Right atrium auricular region (tissue), 2 donors: ENCODE data around the gene FAM131A. TPM values are rescaled to one million over a fixed set of nuclear protein-coding genes. Genes with fewer than 3 reads are reported as not detected.

Experiments
- DNase-seq: peaks from one replicate; pipeline ENCODE4 v3.0.0-alpha.2; 2019; ENCODE audit warnings: low spot score
- H3K27ac ChIP-seq, 2 donors: fragments of 200-600 bp; sonication (generic); 1 replicate in 1 of 2; 2 replicates in 1 of 2; pipeline ENCODE4 v1.5.1; 2016 to 2019
- H3K27me3 ChIP-seq, 2 donors: fragments of 200-600 bp; sonication (generic); one replicate each; pipeline versions ENCODE4 v1.5.1 to v1.6.0; 2017 to 2019
- H3K36me3 ChIP-seq: fragments of 200-600 bp; sonication (generic); one replicate; pipeline ENCODE4 v1.5.1; 2016
- H3K4me1 ChIP-seq, 2 donors: fragments of 200-600 bp; sonication (generic); one replicate each; pipeline versions ENCODE4 v1.5.1 to v1.6.0; 2017 to 2019
- H3K4me3 ChIP-seq, 2 donors: fragments of 200-600 bp; sonication (generic); 1 replicate in 1 of 2; 2 replicates in 1 of 2; pipeline ENCODE4 v1.5.1; 2017 to 2019; ENCODE audit warnings: mild to moderate bottlenecking in 1 of 2, moderate library complexity in 1 of 2
- H3K9me3 ChIP-seq, 2 donors: fragments of 200-600 bp; sonication (generic); one replicate each; pipeline ENCODE4 v1.5.1; 2019
- total RNA-seq, 2 donors: library from RNA; depleted of rRNA; stranded (reverse); fragments of >200 nt; gene quantifications; one replicate each; pipeline ENCODE4 v1.1.0, GENCODE V29; 2016
- TF ChIP-seq, protein P1 (sequence below), 2 donors: fragments of 200-600 bp; sonication (generic); IDR thresholded peaks; one replicate each; pipeline ENCODE4 v1.5.1; 2019; ENCODE audit warnings: antibody characterized with exemption in 2 of 2

FAM131A gene
- total RNA-seq, 2 donors from 2014 or later, result 33.7 to 45.8 TPM

GRCh38 chr3:184333700-184334099, 3.7 kb upstream of the FAM131A start:
- Histone ChIP-seq H3K9me3 (no peaks in the 10 kb centered on the region), H3K27ac (peak overlapping the region in 1 of 2 donors; percentile 14), H3K36me3 (peaks cover 69% of the 10 kb centered on the region), H3K27me3 (no peaks in the 10 kb centered on the region), H3K4me3 (no peak overlapping the region), H3K4me1 (peaks cover 0 to 47% of the 10 kb centered on the region in 2 donors)
- TF ChIP-seq, protein P1, sequence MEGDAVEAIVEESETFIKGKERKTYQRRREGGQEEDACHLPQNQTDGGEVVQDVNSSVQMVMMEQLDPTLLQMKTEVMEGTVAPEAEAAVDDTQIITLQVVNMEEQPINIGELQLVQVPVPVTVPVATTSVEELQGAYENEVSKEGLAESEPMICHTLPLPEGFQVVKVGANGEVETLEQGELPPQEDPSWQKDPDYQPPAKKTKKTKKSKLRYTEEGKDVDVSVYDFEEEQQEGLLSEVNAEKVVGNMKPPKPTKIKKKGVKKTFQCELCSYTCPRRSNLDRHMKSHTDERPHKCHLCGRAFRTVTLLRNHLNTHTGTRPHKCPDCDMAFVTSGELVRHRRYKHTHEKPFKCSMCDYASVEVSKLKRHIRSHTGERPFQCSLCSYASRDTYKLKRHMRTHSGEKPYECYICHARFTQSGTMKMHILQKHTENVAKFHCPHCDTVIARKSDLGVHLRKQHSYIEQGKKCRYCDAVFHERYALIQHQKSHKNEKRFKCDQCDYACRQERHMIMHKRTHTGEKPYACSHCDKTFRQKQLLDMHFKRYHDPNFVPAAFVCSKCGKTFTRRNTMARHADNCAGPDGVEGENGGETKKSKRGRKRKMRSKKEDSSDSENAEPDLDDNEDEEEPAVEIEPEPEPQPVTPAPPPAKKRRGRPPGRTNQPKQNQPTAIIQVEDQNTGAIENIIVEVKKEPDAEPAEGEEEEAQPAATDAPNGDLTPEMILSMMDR (IDR thresholded peaks at IDR 0.05), result no peak
- DNase-seq, result no peak

GRCh38 chr3:184334470-184335158, 2.8 kb upstream of the FAM131A start:
- TF ChIP-seq, protein P1 (IDR thresholded peaks at IDR 0.05), result no peak
- peak overlapping the region; percentile 98 to 99 for H3K27ac ChIP-seq
- H3K27me3 ChIP-seq, result no peaks in the 10 kb centered on the region
- no peaks in the 10 kb centered on the region for H3K9me3 ChIP-seq
- H3K36me3 ChIP-seq, result peaks cover 60% of the 10 kb centered on the region
- H3K4me3 ChIP-seq, result no peak overlapping the region
- H3K4me1 ChIP-seq, result peaks cover 0 to 56% of the 10 kb centered on the region in 2 donors
- no peak for DNase-seq

- no peak for DNase-seq
- no peaks in the 10 kb centered on the region for H3K27me3 ChIP-seq
- peaks cover 0 to 59% of the 10 kb centered on the region in 2 donors for H3K4me1 ChIP-seq
- TF ChIP-seq, protein P1 (IDR thresholded peaks at IDR 0.05), result no peak
- H3K9me3 ChIP-seq, result no peaks in the 10 kb centered on the region
- H3K36me3 ChIP-seq, result peaks cover 53% of the 10 kb centered on the region
- H3K4me3 ChIP-seq, result peak overlapping the region in 1 of 2 donors; percentile 84
- peak overlapping the region; percentile 98 to 99 for H3K27ac ChIP-seq
These were observed 2.1 kb upstream of the FAM131A start for GRCh38 chr3:184335291-184335660.

GRCh38 chr3:184335661-184336546, 1.5 kb upstream of the FAM131A start:
- Histone ChIP-seq H3K4me1 (peaks cover 0 to 59% of the 10 kb centered on the region in 2 donors), H3K4me3 (peak overlapping the region; percentile 84 to 90)

GRCh38 chr3:184336547-184337398, 627 bp upstream of the FAM131A start:
- Histone ChIP-seq H3K27ac (peak overlapping the region; percentile 98 to 99), H3K4me3 (peak overlapping the region; percentile 84 to 90), H3K27me3 (no peaks in the 10 kb centered on the region), H3K4me1 (peaks cover 0 to 54% of the 10 kb centered on the region in 2 donors), H3K9me3 (no peaks in the 10 kb centered on the region), H3K36me3 (peaks cover 43% of the 10 kb centered on the region)
- DNase-seq, result peak; percentile 70
- TF ChIP-seq, protein P1 (IDR thresholded peaks at IDR 0.05), result no peak

More at GRCh38 chr3:184335661-184336546, 1.5 kb upstream of the FAM131A start:
- Histone ChIP-seq H3K27ac (peak overlapping the region; percentile 98 to 99), H3K27me3 (no peaks in the 10 kb centered on the region), H3K36me3 (peaks cover 47% of the 10 kb centered on the region), H3K9me3 (no peaks in the 10 kb centered on the region)
- TF ChIP-seq, protein P1 (IDR thresholded peaks at IDR 0.05), result no peak
- peak; percentile 86 for DNase-seq
